H9 (cell line): ENCODE measurements around the gene TGFBR1. TPM values are rescaled to one million over a fixed set of nuclear protein-coding genes. Genes with fewer than 3 reads are reported as not detected.

Experiments used
- DNase-seq: peaks from one replicate; pipeline ENCODE4 v3.0.0-alpha.2; 2017
- H2AFZ ChIP-seq: one replicate; pipeline ENCODE4 v1.6.1; 2013; ENCODE audit warnings: mild to moderate bottlenecking, low read length, control low read depth, moderate library complexity
- H2AK5ac ChIP-seq: 2 replicates; pipeline ENCODE4 v1.6.1; 2013; ENCODE audit warnings: low read length, control low read depth, mixed read lengths; ENCODE audit not compliant: insufficient read length
- H2BK120ac ChIP-seq: one replicate; pipeline ENCODE4 v1.6.1; 2013; ENCODE audit warnings: low read depth, mild to moderate bottlenecking, low read length, control low read depth, inconsistent platforms; ENCODE audit not compliant: poor library complexity, severe bottlenecking
- H2BK12ac ChIP-seq: 2 replicates; pipeline ENCODE4 v1.6.1; 2013; ENCODE audit warnings: low read length, control low read depth, mixed read lengths, low read depth; ENCODE audit not compliant: insufficient read length
- H2BK15ac ChIP-seq: 2 replicates; pipeline ENCODE4 v1.6.1; 2013; ENCODE audit warnings: low read depth, low read length, control low read depth
- H2BK20ac ChIP-seq: one replicate; pipeline ENCODE4 v1.6.1; 2013; ENCODE audit warnings: low read depth, mild to moderate bottlenecking, low read length, control low read depth, inconsistent platforms; ENCODE audit not compliant: poor library complexity, severe bottlenecking
- H2BK5ac ChIP-seq: 2 replicates; pipeline ENCODE4 v1.6.1; 2013; ENCODE audit warnings: low read length, control low read depth, mixed read lengths; ENCODE audit not compliant: insufficient read length
- H3K14ac ChIP-seq: 2 replicates; pipeline ENCODE4 v1.6.1; 2013; ENCODE audit warnings: low read length, control low read depth; ENCODE audit not compliant: insufficient read depth
- H3K18ac ChIP-seq: 2 replicates; pipeline ENCODE4 v1.6.1; 2013; ENCODE audit warnings: low read depth, mild to moderate bottlenecking, mixed read lengths, low read length, control low read depth; ENCODE audit not compliant: insufficient read length
- H3K23ac ChIP-seq: 2 replicates; pipeline ENCODE4 v1.6.1; 2013; ENCODE audit warnings: low read length, control low read depth, mixed read lengths, low read depth; ENCODE audit not compliant: insufficient read length
- H3K23me2 ChIP-seq: 2 replicates; pipeline ENCODE4 v1.6.1; 2013; ENCODE audit warnings: low read depth, mild to moderate bottlenecking, mixed read lengths, low read length, control low read depth; ENCODE audit not compliant: insufficient read length, poor library complexity, severe bottlenecking
- H3K27ac ChIP-seq: 2 replicates; pipeline ENCODE4 v1.5.1; 2013; ENCODE audit warnings: low read length, control low read depth, mixed read lengths, low read depth; ENCODE audit not compliant: insufficient read length
- H3K27me3 ChIP-seq: 2 replicates; pipeline ENCODE4 v1.6.1; 2013; ENCODE audit warnings: low read length, control low read depth, inconsistent platforms; ENCODE audit not compliant: insufficient read depth
- H3K4ac ChIP-seq: 2 replicates; pipeline ENCODE4 v1.6.1; 2013; ENCODE audit warnings: low read depth, mild to moderate bottlenecking, control low read depth, inconsistent platforms, low read length, moderate library complexity
- H3K4me1 ChIP-seq: 2 replicates; pipeline ENCODE4 v1.6.1; 2013; ENCODE audit warnings: low read length, control low read depth, inconsistent platforms; ENCODE audit not compliant: insufficient read depth
- H3K4me2 ChIP-seq: 2 replicates; pipeline ENCODE4 v1.6.1; 2013; ENCODE audit warnings: low read length, control low read depth, mixed read lengths; ENCODE audit not compliant: insufficient read length, insufficient read depth
- H3K56ac ChIP-seq: 2 replicates; pipeline ENCODE4 v1.6.1; 2013; ENCODE audit warnings: low read depth, mild to moderate bottlenecking, mixed read lengths, low read length, control low read depth; ENCODE audit not compliant: insufficient read length
- H3K79me1 ChIP-seq: 2 replicates; pipeline ENCODE4 v1.6.1; 2013; ENCODE audit warnings: low read depth, mild to moderate bottlenecking, moderate library complexity, low read length, control low read depth, inconsistent platforms; ENCODE audit not compliant: insufficient read depth, poor library complexity, severe bottlenecking
- H3K79me2 ChIP-seq: 2 replicates; pipeline ENCODE4 v1.6.1; 2013; ENCODE audit warnings: low read length, control low read depth, inconsistent platforms; ENCODE audit not compliant: insufficient read depth
- H3K9ac ChIP-seq: 2 replicates; pipeline ENCODE4 v1.6.1; 2013; ENCODE audit warnings: low read length, control low read depth, mixed read lengths; ENCODE audit not compliant: insufficient read length; ENCODE audit errors: extremely low read depth
- H3K9me3 ChIP-seq: one replicate; pipeline ENCODE4 v1.6.1; 2013; ENCODE audit warnings: low read depth, low read length, inconsistent platforms; ENCODE audit not compliant: control insufficient read depth
- H3T11ph ChIP-seq: one replicate; pipeline ENCODE4 v1.6.1; 2013; ENCODE audit warnings: mild to moderate bottlenecking, low read length, control low read depth, inconsistent platforms
- H4K20me1 ChIP-seq: one replicate; pipeline ENCODE4 v1.6.1; 2013; ENCODE audit not compliant: control insufficient read depth, insufficient read length, insufficient read depth
- H4K5ac ChIP-seq: 2 replicates; pipeline ENCODE4 v1.6.1; 2013; ENCODE audit warnings: low read depth, mild to moderate bottlenecking, mixed read lengths, low read length, control low read depth; ENCODE audit not compliant: insufficient read length
- H4K8ac ChIP-seq: replicated peaks from 2 replicates; pipeline ENCODE4 v1.6.1; 2013; ENCODE audit warnings: low read length, control low read depth, mixed read lengths, low read depth; ENCODE audit not compliant: insufficient read length
- H4K91ac ChIP-seq: 2 replicates; pipeline ENCODE4 v1.6.1; 2013; ENCODE audit warnings: low read depth, mild to moderate bottlenecking, moderate library complexity, mixed read lengths, low read length, control low read depth; ENCODE audit not compliant: insufficient read length
- H3K27ac Mint-ChIP-seq, 3 experiments: 2 replicates in 2 of 3; 3 replicates in 1 of 3; pipeline ENCODE4 v1.8.0; 2020 to 2021; ENCODE audit warnings: mixed read lengths in 3 of 3, mild to moderate bottlenecking in 1 of 3, moderate library complexity in 1 of 3
- H3K27me3 Mint-ChIP-seq: 2 replicates; pipeline ENCODE4 v1.8.0; 2021; ENCODE audit warnings: low read depth, mild to moderate bottlenecking, moderate library complexity, mixed read lengths
- H3K36me3 Mint-ChIP-seq, 3 experiments: 2 replicates in 2 of 3; 3 replicates in 1 of 3; pipeline ENCODE4 v1.8.0; 2020 to 2021; ENCODE audit warnings: low read depth in 3 of 3, mixed read lengths in 3 of 3; ENCODE audit not compliant: insufficient read depth in 1 of 3
- H3K4me1 Mint-ChIP-seq, 2 experiments: 2 replicates each; pipeline ENCODE4 v1.8.0; 2020; ENCODE audit warnings: mixed read lengths in 2 of 2
- H3K4me3 Mint-ChIP-seq, 2 experiments: 2 replicates in 1 of 2; 3 replicates in 1 of 2; pipeline ENCODE4 v1.8.0; 2020 to 2021; ENCODE audit warnings: mild to moderate bottlenecking in 2 of 2, mixed read lengths in 2 of 2, moderate library complexity in 1 of 2
- H3K9me3 Mint-ChIP-seq, 2 experiments: 2 replicates in 1 of 2; 3 replicates in 1 of 2; pipeline ENCODE4 v1.8.0; 2020; ENCODE audit warnings: mild to moderate bottlenecking in 2 of 2, mixed read lengths in 2 of 2, moderate library complexity in 1 of 2
- CTCF ChIP-seq: fragments of 200-600 bp; sonication (generic); conservative IDR thresholded peaks from 3 replicates; pipeline ENCODE4 v1.8.0; 2021; ENCODE audit warnings: antibody characterized with exemption, mild to moderate bottlenecking
- WGBS: extraction: QIAGEN DNeasy Blood & Tissue Kit; methylation state at CpG from one replicate; pipeline ENCODE4 v1.1.7; 2013; ENCODE audit warnings: missing lambda C conversion rate, low lambda C conversion rate, mixed read lengths; ENCODE audit not compliant: insufficient read length; ENCODE audit errors: extremely low coverage; 5-methylcytosine and 5-hydroxymethylcytosine counted together
- total RNA-seq: library from RNA; stranded (reverse); gene quantifications from 2 replicates; pipeline ENCODE4 v1.2.1, GENCODE V29; 2021

The TGFBR1 gene
- total RNA-seq, 1 experiment from 2014 or later, result 59.3 TPM

- TF ChIP-seq CTCF, result no peak
- Histone ChIP-seq H3K14ac (no peak overlapping the region), H3K79me2 (no peaks in the 10 kb centered on the region), H4K20me1 (no peaks in the 10 kb centered on the region), H3K4me1 (no peaks in the 10 kb centered on the region), H4K91ac (no peak overlapping the region), H3T11ph (no peak overlapping the region), H3K23me2 (no peaks in the 10 kb centered on the region), H3K9ac (no peak overlapping the region), H3K27me3 (no peaks in the 10 kb centered on the region), H2AFZ (no peak overlapping the region), H3K23ac (no peak overlapping the region), H3K9me3 (no peaks in the 10 kb centered on the region), H3K56ac (no peak overlapping the region), H2BK5ac (no peak overlapping the region), H4K5ac (no peak overlapping the region), H4K8ac (no peak overlapping the region), H2BK12ac (no peak overlapping the region), H2BK15ac (no peak overlapping the region), H3K4me2 (no peak overlapping the region), H3K18ac (no peak overlapping the region), H3K27ac (no peak overlapping the region), H3K4ac (no peak overlapping the region), H2BK120ac (no peak overlapping the region), H3K79me1 (no peaks in the 10 kb centered on the region), H2BK20ac (no peak overlapping the region), H2AK5ac (no peak overlapping the region)
- peaks cover 13 to 25% (median 22%) of the 10 kb centered on the region in 3 experiments; a peak in 6 of 7 replicates for H3K36me3 Mint-ChIP-seq
- DNase-seq, result no peak
- H3K27me3 Mint-ChIP-seq, result no peaks in the 10 kb centered on the region
- H3K4me1 Mint-ChIP-seq, result peaks cover 4% of the 10 kb centered on the region in 2 experiments
- no CpG with 5 or more reads among the region's 3 CpGs for WGBS
- H3K4me3 Mint-ChIP-seq, result no peak overlapping the region
- H3K27ac Mint-ChIP-seq, result no peak overlapping the region
- no peaks in the 10 kb centered on the region for H3K9me3 Mint-ChIP-seq
Measured at GRCh38 chr9:99137225-99137624, 32.3 kb downstream of the TGFBR1 start.
